NCI-H82 treated with DMSO at 0.1 percent for 48 hours (cell line): ENCODE measurements around the gene USP17L11.
"Not testable (repeated sequence)": the region's sequence is repeated elsewhere in the genome, so short reads cannot be mapped to it uniquely, and the experiment has no call there.

ENCODE experiments used
- DNase-seq: peaks from one replicate; lab custom pipeline; 2025; ENCODE audit not compliant: unreplicated experiment; lab: John Stamatoyannopoulos, UW

USP17L11 gene, protein sequence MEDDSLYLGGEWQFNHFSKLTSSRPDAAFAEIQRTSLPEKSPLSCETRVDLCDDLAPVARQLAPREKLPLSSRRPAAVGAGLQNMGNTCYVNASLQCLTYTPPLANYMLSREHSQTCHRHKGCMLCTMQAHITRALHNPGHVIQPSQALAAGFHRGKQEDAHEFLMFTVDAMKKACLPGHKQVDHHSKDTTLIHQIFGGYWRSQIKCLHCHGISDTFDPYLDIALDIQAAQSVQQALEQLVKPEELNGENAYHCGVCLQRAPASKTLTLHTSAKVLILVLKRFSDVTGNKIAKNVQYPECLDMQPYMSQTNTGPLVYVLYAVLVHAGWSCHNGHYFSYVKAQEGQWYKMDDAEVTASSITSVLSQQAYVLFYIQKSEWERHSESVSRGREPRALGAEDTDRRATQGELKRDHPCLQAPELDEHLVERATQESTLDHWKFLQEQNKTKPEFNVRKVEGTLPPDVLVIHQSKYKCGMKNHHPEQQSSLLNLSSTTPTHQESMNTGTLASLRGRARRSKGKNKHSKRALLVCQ

DNA sequence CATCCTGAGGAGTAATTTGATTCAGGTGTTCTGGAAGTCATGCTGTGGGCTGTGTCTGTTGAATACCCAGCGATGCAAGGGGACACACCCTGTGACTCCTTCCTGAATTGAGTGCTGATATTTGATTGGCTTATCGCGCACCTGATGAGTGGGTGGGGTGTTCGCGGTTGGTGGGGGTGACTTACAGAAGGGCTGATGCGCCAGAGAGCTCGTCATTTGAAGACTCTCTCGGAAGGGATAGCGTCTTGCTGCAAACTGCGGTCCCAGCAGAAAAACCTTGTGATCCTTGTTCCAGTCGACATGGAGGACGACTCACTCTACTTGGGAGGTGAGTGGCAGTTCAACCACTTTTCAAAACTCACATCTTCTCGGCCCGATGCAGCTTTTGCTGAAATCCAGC is at the start of gene USP17L11:
USP17L11 (plus strand) TSS at position 301 of the 400 bp plus-strand sequence; CDS start at position 301, 0 bp downstream.
- not testable (repeated sequence) for DNase-seq

- DNase-seq: not testable (repeated sequence)
Measured at GRCh38 chr4:9165990-9166389, 49.2 kb upstream of the USP17L11 start.

DNA sequence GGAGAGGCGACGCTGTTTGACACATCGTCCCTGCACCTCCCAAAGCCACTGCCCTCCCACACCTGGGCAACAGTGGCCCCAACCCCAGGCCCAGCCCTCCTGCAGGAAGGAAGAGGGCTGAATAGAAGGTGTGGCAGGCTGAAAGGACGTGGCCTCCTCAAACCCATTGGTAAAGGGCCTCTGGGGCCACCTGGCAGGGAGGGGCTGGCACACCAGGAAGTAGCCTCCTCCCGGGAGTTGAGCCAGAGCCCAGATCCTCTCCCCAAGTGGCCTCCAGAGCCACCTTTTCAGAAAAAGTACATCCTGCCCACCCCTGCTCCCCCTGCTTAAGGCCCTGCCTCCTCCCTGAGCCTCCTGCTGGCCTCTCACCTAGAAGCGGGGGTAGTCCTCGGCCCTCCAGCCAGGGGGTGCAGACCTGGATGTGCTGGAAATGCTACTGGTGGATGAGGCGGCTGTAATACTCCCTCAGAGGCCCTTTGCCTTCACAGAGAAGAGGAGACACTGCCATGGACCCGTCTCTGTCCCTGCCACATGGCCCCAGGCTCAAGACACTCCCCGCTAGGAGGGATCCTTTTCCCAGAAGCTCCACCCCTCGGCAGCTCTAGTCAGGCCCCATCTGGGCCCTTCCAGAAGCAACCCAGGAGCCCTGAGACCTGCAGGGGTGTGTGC is 45.3 kb upstream of the USP17L11 start, which contains the start of gene FAM90A26:
FAM90A26 (plus strand) TSS at position 619 of the 669 bp plus-strand sequence. CDS start 2,764 bp downstream, outside the sequence.
- not testable (repeated sequence) for DNase-seq

GRCh38 chr4:9210357-9210756 is 4.8 kb upstream of the USP17L11 start, which contains the start of gene USP17L10:
Gene USP17L10, plus strand, starts transcription at chr4:9210657. Its CDS starts 0 bp downstream, at chr4:9210657.
- not testable (repeated sequence) for DNase-seq

DNA sequence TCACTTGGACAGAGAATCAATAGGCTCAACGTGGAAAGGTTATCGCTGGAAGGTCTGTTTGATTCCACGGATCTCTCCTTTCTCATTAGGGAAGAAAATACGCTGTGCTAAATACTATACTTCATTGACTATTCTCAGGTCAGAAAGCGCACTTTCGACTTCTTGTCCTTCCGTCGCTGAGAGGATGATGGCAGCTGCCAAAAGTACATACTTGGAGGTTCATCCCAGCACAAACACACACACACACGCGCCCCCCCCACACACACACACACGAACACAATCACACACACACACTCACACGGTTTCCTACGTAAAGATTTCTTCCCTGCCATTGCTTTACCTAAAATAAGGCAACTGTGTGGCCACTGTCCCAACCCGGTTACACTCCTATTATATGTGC is 504 bp upstream of the USP17L11 start:
- not testable (repeated sequence) for DNase-seq

DNA sequence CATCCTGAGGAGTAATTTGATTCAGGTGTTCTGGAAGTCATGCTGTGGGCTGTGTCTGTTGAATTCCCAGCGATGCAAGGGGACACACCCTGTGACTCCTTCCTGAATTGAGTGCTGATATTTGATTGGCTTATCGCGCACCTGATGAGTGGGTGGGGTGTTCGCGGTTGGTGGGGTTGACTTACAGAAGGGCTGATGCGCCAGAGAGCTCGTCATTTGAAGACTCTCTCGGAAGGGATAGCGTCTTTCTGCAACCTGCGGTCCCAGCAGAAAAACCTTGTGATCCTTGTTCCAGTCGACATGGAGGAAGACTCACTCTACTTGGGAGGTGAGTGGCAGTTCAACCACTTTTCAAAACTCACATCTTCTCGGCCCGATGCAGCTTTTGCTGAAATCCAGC is 4.6 kb downstream of the USP17L11 start, which contains the start of gene USP17L12:
USP17L12 (plus strand) TSS at position 301 of the 400 bp plus-strand sequence; CDS start at position 301, 0 bp downstream.
- not testable (repeated sequence) for DNase-seq

DNA sequence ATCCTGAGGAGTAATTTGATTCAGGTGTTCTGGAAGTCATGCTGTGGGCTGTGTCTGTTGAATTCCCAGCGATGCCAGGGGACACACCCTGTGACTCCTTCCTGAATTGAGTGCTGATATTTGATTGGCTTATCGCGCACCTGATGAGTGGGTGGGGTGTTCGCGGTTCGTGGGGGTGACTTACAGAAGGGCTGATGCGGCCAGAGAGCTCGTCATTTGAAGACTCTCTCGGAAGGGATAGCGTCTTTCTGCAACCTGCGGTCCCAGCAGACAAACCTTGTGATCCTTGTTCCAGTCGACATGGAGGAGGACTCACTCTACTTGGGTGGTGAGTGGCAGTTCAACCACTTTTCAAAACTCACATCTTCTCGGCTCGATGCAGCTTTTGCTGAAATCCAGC is 9.4 kb downstream of the USP17L11 start, which contains the start of gene USP17L13:
USP17L13 (plus strand) TSS at position 301 of the 400 bp plus-strand sequence; CDS start at position 301, 0 bp downstream.
- DNase-seq: not testable (repeated sequence)

GRCh38 chr4:9230249-9230648 is 15.0 kb downstream of the USP17L11 start:
- DNase-seq: not testable (repeated sequence)

DNA sequence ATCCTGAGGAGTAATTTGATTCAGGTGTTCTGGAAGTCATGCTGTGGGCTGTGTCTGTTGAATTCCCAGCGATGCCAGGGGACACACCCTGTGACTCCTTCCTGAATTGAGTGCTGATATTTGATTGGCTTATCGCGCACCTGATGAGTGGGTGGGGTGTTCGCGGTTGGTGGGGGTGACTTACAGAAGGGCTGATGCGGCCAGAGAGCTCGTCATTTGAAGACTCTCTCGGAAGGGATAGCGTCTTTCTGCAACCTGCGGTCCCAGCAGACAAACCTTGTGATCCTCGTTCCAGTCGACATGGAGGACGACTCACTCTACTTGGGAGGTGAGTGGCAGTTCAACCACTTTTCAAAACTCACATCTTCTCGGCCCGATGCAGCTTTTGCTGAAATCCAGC is 18.9 kb downstream of the USP17L11 start, which contains the start of gene USP17L15:
USP17L15 (plus strand) TSS at position 301 of the 400 bp plus-strand sequence; CDS start at position 301, 0 bp downstream.
- DNase-seq: not testable (repeated sequence)

DNA sequence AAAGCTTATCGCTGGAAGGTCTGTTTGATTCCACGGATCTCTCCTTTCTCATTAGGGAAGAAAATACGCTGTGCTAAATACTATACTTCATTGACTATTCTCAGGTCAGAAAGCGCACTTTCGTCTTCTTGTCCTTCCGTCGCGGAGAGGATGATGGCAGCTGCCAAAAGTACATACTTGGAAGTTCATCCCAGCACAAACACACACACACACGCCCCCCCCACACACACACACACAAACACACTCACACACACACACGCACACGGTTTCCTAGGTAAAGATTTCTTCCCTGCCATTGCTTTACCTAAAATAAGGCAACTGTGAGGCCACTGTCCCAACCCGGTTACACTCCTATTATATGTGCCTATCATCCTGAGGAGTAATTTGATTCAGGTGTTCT is 23.3 kb downstream of the USP17L11 start:
- not testable (repeated sequence) for DNase-seq

GRCh38 chr4:9243579-9243978 is 28.4 kb downstream of the USP17L11 start, which contains the start of gene USP17L17:
Gene USP17L17, plus strand, starts transcription at chr4:9243879. Its CDS starts 0 bp downstream, at chr4:9243879.
- DNase-seq: not testable (repeated sequence)

DNA sequence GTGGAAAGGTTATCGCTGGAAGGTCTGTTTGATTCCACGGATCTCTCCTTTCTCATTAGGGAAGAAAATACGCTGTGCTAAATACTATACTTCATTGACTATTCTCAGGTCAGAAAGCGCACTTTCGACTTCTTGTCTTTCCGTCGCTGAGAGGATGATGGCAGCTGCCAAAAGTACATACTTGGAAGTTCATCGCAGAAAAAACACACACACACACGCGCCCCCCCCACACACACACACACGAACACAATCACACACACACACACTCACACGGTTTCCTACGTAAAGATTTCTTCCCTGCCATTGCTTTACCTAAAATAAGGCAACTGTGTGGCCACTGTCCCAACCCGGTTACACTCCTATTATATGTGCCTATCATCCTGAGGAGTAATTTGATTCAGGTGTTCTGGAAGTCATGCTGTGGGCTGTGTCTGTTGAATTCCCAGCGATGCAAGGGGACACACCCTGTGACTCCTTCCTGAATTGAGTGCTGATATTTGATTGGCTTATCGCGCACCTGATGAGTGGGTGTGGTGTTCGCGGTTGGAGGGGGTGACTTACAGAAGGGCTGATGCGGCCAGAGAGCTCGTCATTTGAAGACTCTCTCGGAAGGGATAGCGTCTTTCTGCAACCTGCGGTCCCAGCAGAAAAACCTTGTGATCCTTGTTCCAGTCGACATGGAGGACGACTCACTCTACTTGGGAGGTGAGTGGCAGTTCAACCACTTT is 32.9 kb downstream of the USP17L11 start, which contains the start of gene USP17L18:
USP17L18 (plus strand) TSS at position 678 of the 728 bp plus-strand sequence; CDS start at position 678, 0 bp downstream.
- not testable (repeated sequence) for DNase-seq

- not testable (repeated sequence) for DNase-seq
Measured at GRCh38 chr4:9253078-9253477, 37.9 kb downstream of the USP17L11 start, which contains the start of gene USP17L19. Gene USP17L19, plus strand, starts transcription at chr4:9253378. Its CDS starts 0 bp downstream, at chr4:9253378.

DNA sequence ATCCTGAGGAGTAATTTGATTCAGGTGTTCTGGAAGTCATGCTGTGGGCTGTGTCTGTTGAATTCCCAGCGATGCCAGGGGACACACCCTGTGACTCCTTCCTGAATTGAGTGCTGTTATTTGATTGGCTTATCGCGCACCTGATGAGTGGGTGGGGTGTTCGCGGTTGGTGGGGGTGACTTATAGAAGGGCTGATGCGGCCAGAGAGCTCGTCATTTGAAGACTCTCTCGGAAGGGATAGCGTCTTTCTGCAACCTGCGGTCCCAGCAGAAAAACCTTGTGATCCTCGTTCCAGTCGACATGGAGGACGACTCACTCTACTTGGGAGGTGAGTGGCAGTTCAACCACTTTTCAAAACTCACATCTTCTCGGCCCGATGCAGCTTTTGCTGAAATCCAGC is 42.6 kb downstream of the USP17L11 start, which contains the start of gene USP17L20:
USP17L20 (plus strand) TSS at position 301 of the 400 bp plus-strand sequence; CDS start at position 301, 0 bp downstream.
- not testable (repeated sequence) for DNase-seq

DNA sequence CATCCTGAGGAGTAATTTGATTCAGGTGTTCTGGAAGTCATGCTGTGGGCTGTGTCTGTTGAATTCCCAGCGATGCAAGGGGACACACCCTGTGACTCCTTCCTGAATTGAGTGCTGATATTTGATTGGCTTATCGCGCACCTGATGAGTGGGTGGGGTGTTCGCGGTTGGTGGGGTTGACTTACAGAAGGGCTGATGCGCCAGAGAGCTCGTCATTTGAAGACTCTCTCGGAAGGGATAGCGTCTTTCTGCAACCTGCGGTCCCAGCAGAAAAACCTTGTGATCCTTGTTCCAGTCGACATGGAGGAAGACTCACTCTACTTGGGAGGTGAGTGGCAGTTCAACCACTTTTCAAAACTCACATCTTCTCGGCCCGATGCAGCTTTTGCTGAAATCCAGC is 47.4 kb downstream of the USP17L11 start, which contains the start of gene USP17L21:
USP17L21 (plus strand) TSS at position 301 of the 400 bp plus-strand sequence; CDS start at position 301, 0 bp downstream.
- not testable (repeated sequence) for DNase-seq
